Mucosa of descending colon (tissue), 3 donors: ENCODE results near the gene SCAI. TPM values are rescaled to one million over a fixed set of nuclear protein-coding genes. Genes with fewer than 3 reads are reported as not detected.
"Not testable (repeated sequence)": the region's sequence is repeated elsewhere in the genome, so short reads cannot be mapped to it uniquely, and the experiment has no call there.

Experiments
- ATAC-seq: fragments of 200-7000 bp; cut with Tn5 transposase; one replicate; pipeline ENCODE4 v1.9.1; 2020; ENCODE audit warnings: mild to moderate bottlenecking, moderate library complexity
- DNase-seq, 3 donors: peaks; one replicate each; pipeline ENCODE4 v3.0.0-alpha.2; 2020
- H3K36me3 ChIP-seq: fragments of 200-600 bp; one replicate; pipeline ENCODE4 v1.8.0; 2021; ENCODE audit warnings: low read depth, mild to moderate bottlenecking
- H3K4me1 ChIP-seq: fragments of 200-600 bp; one replicate; pipeline ENCODE4 v1.8.0; 2021; ENCODE audit warnings: low read depth, mild to moderate bottlenecking
- H3K4me3 ChIP-seq: fragments of 200-600 bp; one replicate; pipeline ENCODE4 v1.8.0; 2021; ENCODE audit warnings: mild to moderate bottlenecking
- H3K9me3 ChIP-seq: fragments of 200-600 bp; one replicate; pipeline ENCODE4 v1.8.0; 2021; ENCODE audit warnings: mild to moderate bottlenecking
- intact Hi-C, 2 donors: fragments of 100-400 bp; cut with DNase I in 1 of 2; cut with micrococcal nuclease in 1 of 2; formaldehyde crosslinking; loops; one replicate each; pipeline versions ENCODE4 v1.11.0 to v1.11.1; 2022; cut with DNase I, micrococcal nuclease
- total RNA-seq, 3 donors: library from RNA; stranded (reverse); fragmentation: NEBNext Ultra II Directional in 2 of 3; extraction: Animal tissue kit (Norgen Biotek cat#: 25700) in 2 of 3; gene quantifications; one replicate each; pipeline versions ENCODE4 v1.2.1 to v1.2.4, GENCODE V29; 2021 to 2023
- TF ChIP-seq, protein P1 (sequence below): fragments of 200-600 bp; IDR thresholded peaks from one replicate; pipeline ENCODE4 v1.8.0; 2022; ENCODE audit warnings: antibody characterized with exemption, mild to moderate bottlenecking
- donor health status: DM: no; HTN: no; CAD: no; lungs with moderate emphysema.
- donor health status: DM: no; HTN: no; CAD: no.
- donor health status: DM: no; HTN: yes; CAD: no.

SCAI gene
- total RNA-seq, 3 donors from 2014 or later = 6.3 to 11.7 (median 8.8) TPM

DNA sequence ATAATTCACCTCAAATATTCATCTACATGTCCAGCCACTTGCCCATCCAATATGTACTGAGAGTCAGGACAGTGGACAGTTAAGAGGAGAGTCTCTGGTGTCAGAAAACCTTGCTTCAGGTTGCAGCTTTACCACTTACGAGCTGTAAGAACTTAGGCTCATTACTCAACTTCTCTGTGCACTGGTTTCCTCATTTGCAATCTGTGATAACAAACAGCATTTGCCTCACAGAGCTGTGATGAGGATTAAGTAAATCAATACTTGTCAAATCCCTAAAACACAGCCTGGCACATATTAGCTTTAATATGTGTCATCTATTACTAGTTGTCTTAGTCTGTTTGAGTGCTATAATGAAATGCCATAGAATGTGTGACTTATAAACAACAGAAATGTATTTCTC is 211.0 kb downstream of the SCAI start:
- Histone ChIP-seq H3K9me3 (no peaks in the 10 kb centered on the region), H3K4me3 (no peak overlapping the region), H3K36me3 (peaks cover 10% of the 10 kb centered on the region), H3K4me1 (no peaks in the 10 kb centered on the region)
- intact Hi-C loops = no loop called here
- no peak for DNase-seq
- no peak for ATAC-seq
- TF ChIP-seq, protein P1, sequence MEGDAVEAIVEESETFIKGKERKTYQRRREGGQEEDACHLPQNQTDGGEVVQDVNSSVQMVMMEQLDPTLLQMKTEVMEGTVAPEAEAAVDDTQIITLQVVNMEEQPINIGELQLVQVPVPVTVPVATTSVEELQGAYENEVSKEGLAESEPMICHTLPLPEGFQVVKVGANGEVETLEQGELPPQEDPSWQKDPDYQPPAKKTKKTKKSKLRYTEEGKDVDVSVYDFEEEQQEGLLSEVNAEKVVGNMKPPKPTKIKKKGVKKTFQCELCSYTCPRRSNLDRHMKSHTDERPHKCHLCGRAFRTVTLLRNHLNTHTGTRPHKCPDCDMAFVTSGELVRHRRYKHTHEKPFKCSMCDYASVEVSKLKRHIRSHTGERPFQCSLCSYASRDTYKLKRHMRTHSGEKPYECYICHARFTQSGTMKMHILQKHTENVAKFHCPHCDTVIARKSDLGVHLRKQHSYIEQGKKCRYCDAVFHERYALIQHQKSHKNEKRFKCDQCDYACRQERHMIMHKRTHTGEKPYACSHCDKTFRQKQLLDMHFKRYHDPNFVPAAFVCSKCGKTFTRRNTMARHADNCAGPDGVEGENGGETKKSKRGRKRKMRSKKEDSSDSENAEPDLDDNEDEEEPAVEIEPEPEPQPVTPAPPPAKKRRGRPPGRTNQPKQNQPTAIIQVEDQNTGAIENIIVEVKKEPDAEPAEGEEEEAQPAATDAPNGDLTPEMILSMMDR = no peak

DNA sequence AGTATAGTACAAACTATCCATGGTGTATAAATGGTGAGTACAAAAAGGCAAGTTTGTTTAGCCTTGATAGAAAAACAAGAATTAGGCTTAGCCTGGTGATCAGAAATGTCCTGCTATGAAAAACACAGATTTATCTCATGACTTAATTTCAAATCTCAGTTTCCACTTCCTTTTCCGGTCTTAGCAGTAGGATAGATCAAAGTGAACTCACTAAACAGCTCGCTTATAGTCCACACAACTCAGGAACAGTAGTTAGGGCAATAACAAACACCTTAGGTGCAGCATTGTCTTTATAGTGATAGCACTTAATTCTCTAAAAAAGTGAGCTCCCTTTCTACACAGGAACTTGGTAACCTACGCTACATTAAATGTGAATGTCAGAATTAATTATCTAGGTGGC is 213.9 kb downstream of the SCAI start:
- TF ChIP-seq, protein P1 = no peak
- no peak for DNase-seq
- H3K36me3 ChIP-seq = peaks cover 10% of the 10 kb centered on the region
- H3K9me3 ChIP-seq = no peaks in the 10 kb centered on the region
- no peak overlapping the region for H3K4me3 ChIP-seq
- intact Hi-C loops = no loop called here
- H3K4me1 ChIP-seq = no peaks in the 10 kb centered on the region
- no peak for ATAC-seq

DNA sequence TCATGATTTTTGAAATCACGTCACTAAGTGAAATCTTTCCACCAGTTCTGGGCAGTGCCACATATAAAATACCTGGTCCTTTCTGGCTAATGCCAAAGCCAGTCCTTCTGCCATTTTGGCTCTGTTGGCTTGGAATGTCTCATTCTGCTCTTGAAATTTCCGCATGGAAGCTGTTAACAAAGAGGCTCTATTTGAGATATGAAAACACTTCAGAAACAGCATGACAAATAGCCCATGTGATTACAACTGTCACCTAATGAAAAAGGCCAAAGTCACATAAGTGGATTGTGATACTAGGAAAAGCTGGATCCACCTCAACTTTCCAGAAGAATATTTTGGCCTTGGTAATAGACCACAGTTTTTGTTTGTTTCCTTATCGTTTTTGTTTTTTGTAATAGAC is 215.2 kb downstream of the SCAI start:
- no peaks in the 10 kb centered on the region for H3K9me3 ChIP-seq
- H3K4me1 ChIP-seq = no peaks in the 10 kb centered on the region

DNA sequence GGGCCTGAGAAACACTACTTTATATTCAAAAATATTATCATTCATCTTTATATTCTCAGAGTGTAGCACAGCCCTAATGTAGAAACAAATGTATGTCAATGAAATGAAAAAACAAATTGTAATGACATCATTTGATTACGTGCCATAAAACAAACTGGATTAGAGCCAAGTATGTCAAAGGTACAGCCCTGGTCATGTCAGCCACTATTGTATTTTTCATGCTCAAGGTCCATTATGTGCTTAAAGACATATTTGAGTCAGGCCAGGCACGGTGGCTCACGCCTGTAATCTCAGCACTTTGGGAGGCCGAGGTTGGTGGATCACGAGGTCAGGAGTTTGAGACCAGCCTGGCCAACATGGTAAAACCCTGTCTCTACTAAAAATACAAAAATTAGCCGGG is 222.9 kb downstream of the SCAI start:
- H3K4me3 ChIP-seq, H3K9me3 ChIP-seq, intact Hi-C loops, H3K36me3 ChIP-seq, H3K4me1 ChIP-seq: not testable (repeated sequence)
- DNase-seq (peak in 2 of 3 donors; percentile 6 to 36), ATAC-seq (peak; percentile 86)

More for the DNA sequence above, 215.2 kb downstream of the SCAI start:
- Histone ChIP-seq H3K4me3 (no peak overlapping the region), H3K36me3 (peaks cover 10% of the 10 kb centered on the region)
- DNase-seq (no peak), ATAC-seq (no peak)
- TF ChIP-seq, protein P1 = no peak
- intact Hi-C loops = no loop called here

DNA sequence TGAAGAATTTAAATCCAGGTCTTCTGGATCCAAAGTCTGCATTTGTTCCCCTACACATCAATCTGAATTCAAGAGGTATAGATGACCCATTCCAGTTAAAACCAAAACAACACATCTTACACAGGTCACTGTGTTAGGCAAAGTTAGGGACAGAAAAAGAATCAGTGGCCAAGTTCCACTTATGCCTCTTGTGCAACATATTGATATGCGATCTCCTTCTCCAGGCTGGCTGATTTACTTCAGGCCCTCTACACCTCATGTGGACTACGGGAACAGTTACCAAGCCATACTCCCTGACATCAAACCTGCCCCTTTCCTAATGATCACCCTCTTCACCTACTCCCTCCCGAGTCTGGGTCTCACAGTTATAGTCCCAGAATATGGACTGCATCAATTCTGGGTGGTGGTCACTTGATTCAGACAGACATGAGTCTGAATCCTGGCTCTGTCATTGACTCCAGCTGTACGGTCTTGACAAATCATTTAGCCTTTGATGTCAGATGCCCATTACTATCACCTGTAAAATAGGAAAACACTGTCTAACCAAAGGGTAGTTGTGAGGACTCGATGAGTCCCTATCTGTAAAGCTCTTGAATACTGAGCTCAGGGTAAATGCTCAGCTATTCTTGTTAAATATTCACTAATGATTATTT is 228.4 kb downstream of the SCAI start:
- intact Hi-C loops = no loop called here
- Histone ChIP-seq H3K4me1 (no peaks in the 10 kb centered on the region), H3K4me3 (no peak overlapping the region), H3K36me3 (no peaks in the 10 kb centered on the region), H3K9me3 (no peaks in the 10 kb centered on the region)
- TF ChIP-seq, protein P1 = no peak
- DNase-seq = no peak
- no peak for ATAC-seq

DNA sequence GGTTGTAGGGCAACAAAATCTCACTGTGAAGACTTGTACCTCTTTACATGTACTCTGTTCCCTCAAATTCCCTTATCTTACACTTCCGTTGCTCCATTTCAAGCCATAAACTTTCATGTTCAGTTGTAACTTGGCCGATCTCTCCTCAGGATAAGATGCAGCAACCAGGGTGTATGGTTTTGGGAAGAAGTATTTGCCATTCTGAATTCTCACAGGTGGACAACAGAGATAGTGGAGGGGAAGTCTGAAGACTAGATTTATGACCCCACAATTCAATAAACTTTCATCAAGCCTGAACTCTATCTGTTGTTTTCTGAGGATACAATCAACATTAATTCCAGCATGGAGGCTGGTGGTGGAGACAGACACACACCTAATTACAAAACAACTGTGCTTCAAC is 229.9 kb downstream of the SCAI start:
- no peak overlapping the region for H3K4me3 ChIP-seq
- no peaks in the 10 kb centered on the region for H3K4me1 ChIP-seq
- DNase-seq (no peak), ATAC-seq (no peak)
- no peaks in the 10 kb centered on the region for H3K9me3 ChIP-seq
- H3K36me3 ChIP-seq = no peaks in the 10 kb centered on the region
- intact Hi-C loops = no loop called here
- TF ChIP-seq, protein P1 = no peak
